DOHH2 (cell line): ENCODE data around the gene LOXHD1.

Experiments
- EZH2phosphoT487 ChIP-seq: fragments of 200-600 bp; sonication (generic); IDR thresholded peaks from 2 replicates; pipeline ENCODE4 v1.6.1; 2017; ENCODE audit warnings: borderline replicate concordance, mild to moderate bottlenecking, antibody characterized with exemption, low read length, moderate library complexity, mixed read lengths
- TF ChIP-seq, protein P1 (sequence below): fragments of 200-600 bp; sonication (generic); IDR thresholded peaks from one replicate; pipeline ENCODE4 v1.5.1; 2014; ENCODE audit warnings: antibody characterized with exemption, mild to moderate bottlenecking, low read depth, low read length; ENCODE audit not compliant: poor library complexity, severe bottlenecking

DNA sequence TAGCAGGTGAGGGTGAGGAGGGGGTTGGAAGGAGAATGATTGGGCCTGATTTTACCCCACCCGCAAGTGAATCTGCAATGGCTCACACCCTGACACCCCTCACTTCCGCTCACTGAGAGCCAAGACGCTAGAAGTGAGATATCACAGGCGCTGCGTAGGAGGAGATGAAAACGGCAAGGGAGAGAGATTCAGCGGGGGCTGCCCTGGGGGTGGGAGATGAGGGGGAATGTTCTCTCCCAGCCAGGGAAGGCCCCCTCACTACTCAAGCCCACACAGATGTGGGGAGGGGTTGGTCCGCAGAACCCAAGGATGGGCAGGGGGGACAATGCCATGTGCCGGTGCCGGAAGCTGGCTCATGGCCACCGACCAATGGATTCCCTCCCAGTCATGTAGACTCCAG lies 32.9 kb downstream of the LOXHD1 start:
- TF ChIP-seq, protein P1, sequence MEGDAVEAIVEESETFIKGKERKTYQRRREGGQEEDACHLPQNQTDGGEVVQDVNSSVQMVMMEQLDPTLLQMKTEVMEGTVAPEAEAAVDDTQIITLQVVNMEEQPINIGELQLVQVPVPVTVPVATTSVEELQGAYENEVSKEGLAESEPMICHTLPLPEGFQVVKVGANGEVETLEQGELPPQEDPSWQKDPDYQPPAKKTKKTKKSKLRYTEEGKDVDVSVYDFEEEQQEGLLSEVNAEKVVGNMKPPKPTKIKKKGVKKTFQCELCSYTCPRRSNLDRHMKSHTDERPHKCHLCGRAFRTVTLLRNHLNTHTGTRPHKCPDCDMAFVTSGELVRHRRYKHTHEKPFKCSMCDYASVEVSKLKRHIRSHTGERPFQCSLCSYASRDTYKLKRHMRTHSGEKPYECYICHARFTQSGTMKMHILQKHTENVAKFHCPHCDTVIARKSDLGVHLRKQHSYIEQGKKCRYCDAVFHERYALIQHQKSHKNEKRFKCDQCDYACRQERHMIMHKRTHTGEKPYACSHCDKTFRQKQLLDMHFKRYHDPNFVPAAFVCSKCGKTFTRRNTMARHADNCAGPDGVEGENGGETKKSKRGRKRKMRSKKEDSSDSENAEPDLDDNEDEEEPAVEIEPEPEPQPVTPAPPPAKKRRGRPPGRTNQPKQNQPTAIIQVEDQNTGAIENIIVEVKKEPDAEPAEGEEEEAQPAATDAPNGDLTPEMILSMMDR, result no peak
- no peak for TF ChIP-seq EZH2phosphoT487
